ENCODE data around the gene RNF220.

GRCh38 chr1:44472620-44473525 is 67.8 kb downstream of the RNF220 start:
- TF ChIP-seq CTCF (conservative IDR thresholded peaks at IDR 0.05; ENCODE audit: low read length) = no peak
- no peak for TF ChIP-seq EZH2phosphoT487 (IDR thresholded peaks at IDR 0.05; ENCODE audit: borderline replicate concordance)
